HepG2 (cell line): Measurements from ENCODE around the gene ACTN3. TPM values are rescaled to one million over a fixed set of nuclear protein-coding genes. Genes with fewer than 3 reads are reported as not detected.

Experiments
- ATM ChIP-seq: fragments of 450-650 bp; IDR thresholded peaks from 2 replicates; pipeline ENCODE4 v1.7.1; 2017; ENCODE audit warnings: mild to moderate bottlenecking, borderline replicate concordance
- CCDC6 ChIP-seq: sonication (generic); formaldehyde crosslinking; IDR thresholded peaks from 2 replicates; pipeline ENCODE4 v1.8.1; 2022; ENCODE audit warnings: mild to moderate bottlenecking, missing genetic modification reagents, moderate library complexity
- CEBPB ChIP-seq: IDR thresholded peaks from 2 replicates; pipeline ENCODE4 v1.6.1; 2011; ENCODE audit warnings: low read depth, low read length, improper control_type of control experiment, borderline replicate concordance
- CREBL2 ChIP-seq: sonication (generic); formaldehyde crosslinking; IDR thresholded peaks from 2 replicates; pipeline ENCODE4 v1.8.1; 2023; ENCODE audit warnings: missing genetic modification reagents, mild to moderate bottlenecking, borderline replicate concordance
- FOXP4 ChIP-seq: sonication (generic); formaldehyde crosslinking; IDR thresholded peaks from 2 replicates; pipeline ENCODE4 v1.4.0; 2020; ENCODE audit warnings: missing genetic modification reagents
- GLMP ChIP-seq: sonication (generic); formaldehyde crosslinking; IDR thresholded peaks from 2 replicates; pipeline ENCODE4 v1.9.0; 2021; ENCODE audit warnings: missing genetic modification reagents, mild to moderate bottlenecking, borderline replicate concordance
- HOXA7 ChIP-seq: sonication (generic); formaldehyde crosslinking; IDR thresholded peaks from 2 replicates; pipeline ENCODE4 v1.8.1; 2022; ENCODE audit warnings: mild to moderate bottlenecking, missing genetic modification reagents, moderate library complexity
- KMT2B ChIP-seq: IDR thresholded peaks from 2 replicates; pipeline ENCODE4 v1.6.1; 2016; ENCODE audit warnings: missing genetic modification reagents, missing compliant biosample characterization
- SIX4 ChIP-seq: sonication (generic); formaldehyde crosslinking; IDR thresholded peaks from 2 replicates; pipeline ENCODE4 v1.4.0; 2020; ENCODE audit warnings: missing genetic modification reagents
- SMYD3 ChIP-seq: sonication (generic); formaldehyde crosslinking; IDR thresholded peaks from 2 replicates; pipeline ENCODE4 v1.8.1; 2023; ENCODE audit warnings: mild to moderate bottlenecking, missing genetic modification reagents
- TFDP2 ChIP-seq: sonication (generic); formaldehyde crosslinking; IDR thresholded peaks from 2 replicates; pipeline ENCODE4 v1.4.0; 2020; ENCODE audit warnings: missing genetic modification reagents
- THAP9 ChIP-seq: sonication (generic); formaldehyde crosslinking; IDR thresholded peaks from 2 replicates; pipeline ENCODE4; 2020; ENCODE audit warnings: missing genetic modification reagents, mild to moderate bottlenecking, borderline replicate concordance
- ZNF138 ChIP-seq: sonication (generic); formaldehyde crosslinking; IDR thresholded peaks from 2 replicates; pipeline ENCODE4 v1.5.0; 2020; ENCODE audit warnings: mild to moderate bottlenecking, low read depth, missing genetic modification reagents
- ZNF251 ChIP-seq: sonication (generic); formaldehyde crosslinking; IDR thresholded peaks from 2 replicates; pipeline ENCODE4 v1.9.0; 2021; ENCODE audit warnings: mild to moderate bottlenecking, missing genetic modification reagents
- ZNF350 ChIP-seq: sonication (generic); formaldehyde crosslinking; IDR thresholded peaks from 2 replicates; pipeline ENCODE4 v1.4.0; 2020; ENCODE audit warnings: mild to moderate bottlenecking, low read depth, missing genetic modification reagents, borderline replicate concordance
- ZNF570 ChIP-seq: sonication (generic); formaldehyde crosslinking; IDR thresholded peaks from 2 replicates; pipeline ENCODE4 v1.4.0; 2020; ENCODE audit warnings: mild to moderate bottlenecking, missing genetic modification reagents, borderline replicate concordance
- ZNF607 ChIP-seq: sonication (generic); formaldehyde crosslinking; IDR thresholded peaks from 2 replicates; pipeline ENCODE4 v1.5.1; 2020; ENCODE audit warnings: missing genetic modification reagents, mild to moderate bottlenecking, borderline replicate concordance
- ZNF737 ChIP-seq: sonication (generic); formaldehyde crosslinking; IDR thresholded peaks from 2 replicates; pipeline ENCODE4 v1.5.0; 2020; ENCODE audit warnings: missing genetic modification reagents, mild to moderate bottlenecking, borderline replicate concordance
- ZNF749 ChIP-seq: sonication (generic); formaldehyde crosslinking; IDR thresholded peaks from 2 replicates; pipeline ENCODE4 v1.8.0; 2022; ENCODE audit warnings: mild to moderate bottlenecking, missing genetic modification reagents, moderate library complexity, borderline replicate concordance
- ZNF761 ChIP-seq: sonication (generic); formaldehyde crosslinking; conservative IDR thresholded peaks from 2 replicates; pipeline ENCODE4 v1.4.0; 2020; ENCODE audit warnings: mild to moderate bottlenecking, missing genetic modification reagents
- polyA plus RNA-seq, 8 experiments: library from polyadenylated mRNA; depleted of rRNA in 3 of 8; stranded (reverse) in 7 of 8; unstranded in 1 of 8; fragments of >200 nt; fragmentation: Illumina TruSeq in 4 of 8; extraction: Trizol in 4 of 8; gene quantifications; 2 replicates each; pipeline versions ENCODE4 v1.2.1 to v1.2.3, GENCODE V29; 2011 to 2016; ENCODE audit warnings: low read depth in 4 of 8, missing spikeins in 1 of 8, mixed read lengths in 1 of 8; ENCODE audit not compliant: insufficient read depth in 1 of 8
- total RNA-seq, 5 experiments: library from RNA; depleted of rRNA; stranded (reverse); fragments of >200 nt; fragmentation: Illumina TruSeq; extraction: Trizol; gene quantifications; 2 replicates each; pipeline ENCODE4 v1.2.3, GENCODE V29; 2016; ENCODE audit warnings: low read depth in 1 of 5

ACTN3 gene
- total and polyA plus RNA-seq, 2 of the 13 experiments (the other 11 are each of a cell fraction or from before 2014, with no cell fraction given), result 0.04 to 0.09 TPM

- TF ChIP-seq THAP9 (peak; percentile 62; the same call in 1 of the 2 replicates), SMYD3 (CRISPR knock-in tag) (peak; percentile 85; the same call in 1 of the 2 replicates), ZNF350 (CRISPR knock-in tag) (peak; percentile 87; the same call in 1 of the 2 replicates), HOXA7 (CRISPR knock-in tag) (no peak), GLMP (no peak), SIX4 (CRISPR knock-in tag) (no peak), TFDP2 (peak; percentile 90), ZNF749 (CRISPR knock-in tag) (peak; percentile 55; the same call in 1 of the 2 replicates), ATM (no peak), ZNF607 (peak; percentile 87), ZNF737 (no peak), ZNF761 (CRISPR knock-in tag) (peak; percentile 77; the same call in 1 of the 2 replicates), KMT2B (CRISPR knock-in tag) (peak; percentile 61), CREBL2 (CRISPR knock-in tag) (no peak), CEBPB (no peak), CCDC6 (no peak; the same call in 1 of the 2 replicates), ZNF251 (CRISPR knock-in tag) (no peak), ZNF570 (CRISPR knock-in tag) (no peak), FOXP4 (CRISPR knock-in tag) (peak; percentile 11), ZNF138 (CRISPR knock-in tag) (peak; percentile 91; the same call in 1 of the 2 replicates)
These were observed 46.0 kb downstream of the ACTN3 start, which contains the start of the genes CCDC87 and CCS (continued) for GRCh38 chr11:66592457-66593302.
